NT2/D1 (cell line): ENCODE results near the gene MBLAC1.

Experiments
- DNase-seq: peaks from one replicate; pipeline ENCODE4 v3.0.0-alpha.2; 2011; ENCODE audit warnings: low read depth, low spot score
- H3K27me3 ChIP-seq: 2 replicates; pipeline ENCODE4 v1.6.0; 2011; ENCODE audit warnings: mild to moderate bottlenecking; ENCODE audit not compliant: insufficient read length, insufficient read depth
- H3K36me3 ChIP-seq: 2 replicates; pipeline ENCODE4 v1.6.1; 2011; ENCODE audit warnings: mild to moderate bottlenecking, low read length, mixed read lengths; ENCODE audit not compliant: insufficient read depth, insufficient read length
- H3K4me1 ChIP-seq: 2 replicates; pipeline ENCODE4 v1.5.1; 2011; ENCODE audit not compliant: insufficient read depth, insufficient read length
- H3K4me3 ChIP-seq: 2 replicates; pipeline ENCODE4 v1.5.1; 2011; ENCODE audit warnings: low read depth; ENCODE audit not compliant: insufficient read length
- H3K9ac ChIP-seq: 2 replicates; pipeline ENCODE4 v1.6.0; 2011; ENCODE audit warnings: low read depth; ENCODE audit not compliant: insufficient read length
- H3K9me3 ChIP-seq: 2 replicates; pipeline ENCODE4 v1.5.1; 2011; ENCODE audit warnings: mild to moderate bottlenecking, low read length; ENCODE audit not compliant: insufficient read depth
- SUZ12 ChIP-seq: IDR thresholded peaks from 2 replicates; pipeline ENCODE4 v1.6.1; 2011; ENCODE audit not compliant: insufficient read length, insufficient read depth; ENCODE audit errors: extremely low read depth
- YY1 ChIP-seq: IDR thresholded peaks from 2 replicates; pipeline ENCODE4 v1.6.1; 2011; ENCODE audit not compliant: insufficient read length, insufficient read depth
- ZNF274 ChIP-seq: IDR thresholded peaks from 2 replicates; pipeline ENCODE4 v1.6.1; 2011; ENCODE audit warnings: mild to moderate bottlenecking, low read depth, low read length

Gene MBLAC1

GRCh38 chr7:100166317-100166940 lies 39.7 kb downstream of the MBLAC1 start:
- no peak for DNase-seq
- no peak overlapping the region for H3K4me3 ChIP-seq
- no peaks in the 10 kb centered on the region for H3K9me3 ChIP-seq
- H3K36me3 ChIP-seq, result peaks cover 2% of the 10 kb centered on the region
- H3K9ac ChIP-seq, result no peak overlapping the region
- TF ChIP-seq YY1 (no peak), ZNF274 (no peak), SUZ12 (no peak)
- peaks cover 13% of the 10 kb centered on the region for H3K27me3 ChIP-seq
- peaks cover 17% of the 10 kb centered on the region for H3K4me1 ChIP-seq

- Histone ChIP-seq H3K9ac (peak overlapping the region; percentile 32), H3K4me3 (peak overlapping the region; percentile 45), H3K4me1 (peaks cover 17% of the 10 kb centered on the region), H3K36me3 (peaks cover 2% of the 10 kb centered on the region), H3K27me3 (peaks cover 13% of the 10 kb centered on the region), H3K9me3 (no peaks in the 10 kb centered on the region)
- DNase-seq, result no peak
- TF ChIP-seq YY1 (no peak), SUZ12 (no peak), ZNF274 (no peak)
Observed at GRCh38 chr7:100166970-100167911, 40.5 kb downstream of the MBLAC1 start.

GRCh38 chr7:100167912-100168323 lies 41.2 kb downstream of the MBLAC1 start:
- peak overlapping the region; percentile 70 for H3K9ac ChIP-seq
- no peaks in the 10 kb centered on the region for H3K9me3 ChIP-seq
- H3K4me1 ChIP-seq, result peaks cover 15% of the 10 kb centered on the region
- no peak for DNase-seq
- H3K36me3 ChIP-seq, result peaks cover 2% of the 10 kb centered on the region
- H3K4me3 ChIP-seq, result peak overlapping the region; percentile 45
- no peak for TF ChIP-seq ZNF274
- no peak for TF ChIP-seq SUZ12
- no peak for TF ChIP-seq YY1
- H3K27me3 ChIP-seq, result peaks cover 13% of the 10 kb centered on the region

- Histone ChIP-seq H3K9ac (no peak overlapping the region), H3K9me3 (no peaks in the 10 kb centered on the region), H3K4me1 (peaks cover 13% of the 10 kb centered on the region), H3K27me3 (peaks cover 13% of the 10 kb centered on the region), H3K4me3 (no peak overlapping the region), H3K36me3 (peaks cover 4% of the 10 kb centered on the region)
- no peak for TF ChIP-seq ZNF274
- no peak for TF ChIP-seq YY1
- no peak for TF ChIP-seq SUZ12
- DNase-seq, result no peak
Observed at GRCh38 chr7:100169147-100169850, 42.5 kb downstream of the MBLAC1 start.

- TF ChIP-seq SUZ12 (no peak), YY1 (no peak), ZNF274 (no peak)
- no peak overlapping the region for H3K4me3 ChIP-seq
- peaks cover 13% of the 10 kb centered on the region for H3K4me1 ChIP-seq
Observed at GRCh38 chr7:100170101-100170897, 43.5 kb downstream of the MBLAC1 start.

GRCh38 chr7:100171087-100171681 lies 44.4 kb downstream of the MBLAC1 start:
- no peaks in the 10 kb centered on the region for H3K9me3 ChIP-seq
- peaks cover 13% of the 10 kb centered on the region for H3K4me1 ChIP-seq
- H3K27me3 ChIP-seq, result peaks cover 12% of the 10 kb centered on the region
- peaks cover 11% of the 10 kb centered on the region for H3K36me3 ChIP-seq
- H3K4me3 ChIP-seq, result no peak overlapping the region
- no peak overlapping the region for H3K9ac ChIP-seq
- no peak for DNase-seq
- TF ChIP-seq YY1, result no peak
- no peak for TF ChIP-seq SUZ12
- TF ChIP-seq ZNF274, result no peak

More at GRCh38 chr7:100170101-100170897, 43.5 kb downstream of the MBLAC1 start:
- H3K27me3 ChIP-seq, result peaks cover 13% of the 10 kb centered on the region
- peak overlapping the region; percentile 21 for H3K9ac ChIP-seq
- no peaks in the 10 kb centered on the region for H3K9me3 ChIP-seq
- H3K36me3 ChIP-seq, result peaks cover 6% of the 10 kb centered on the region
- no peak for DNase-seq
